SIG-M5 (cell line): ENCODE data around the gene RELL2.
A peak's percentile ranks its signal among the peaks of the same experiment; 100 is the strongest.

Experiments used
- DNase-seq: peaks from one replicate; lab custom pipeline; 2025; lab: John Stamatoyannopoulos, UW

Gene RELL2

GRCh38 chr5:141618804-141619554 is 17.8 kb upstream of the RELL2 start, which contains the start of gene DIAPH1:
TSS of gene DIAPH1 (minus strand) at chr5:141619000. CDS start at chr5:141618914, 86 bp downstream.
- peak; percentile 55 for DNase-seq

DNA sequence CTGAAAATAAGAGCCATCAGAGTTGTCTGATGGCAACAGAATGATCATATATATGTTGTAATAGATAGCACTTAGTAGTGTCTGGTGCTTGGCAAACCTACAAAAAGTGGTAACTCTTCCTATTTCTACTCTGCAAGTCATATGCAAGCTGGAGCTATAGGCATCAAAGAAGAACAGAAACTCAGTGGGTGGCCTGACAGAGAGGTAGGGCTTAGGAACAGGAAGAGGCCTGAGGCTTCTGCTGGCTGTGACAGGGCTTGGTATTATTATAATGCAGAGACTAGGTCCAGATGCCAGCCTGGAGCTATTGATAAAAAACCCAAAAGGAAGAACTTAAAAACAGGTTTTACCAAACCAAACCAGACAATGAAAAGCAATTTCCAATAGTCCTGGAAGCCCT is 13.6 kb upstream of the RELL2 start:
- DNase-seq, result peak; percentile 94

DNA sequence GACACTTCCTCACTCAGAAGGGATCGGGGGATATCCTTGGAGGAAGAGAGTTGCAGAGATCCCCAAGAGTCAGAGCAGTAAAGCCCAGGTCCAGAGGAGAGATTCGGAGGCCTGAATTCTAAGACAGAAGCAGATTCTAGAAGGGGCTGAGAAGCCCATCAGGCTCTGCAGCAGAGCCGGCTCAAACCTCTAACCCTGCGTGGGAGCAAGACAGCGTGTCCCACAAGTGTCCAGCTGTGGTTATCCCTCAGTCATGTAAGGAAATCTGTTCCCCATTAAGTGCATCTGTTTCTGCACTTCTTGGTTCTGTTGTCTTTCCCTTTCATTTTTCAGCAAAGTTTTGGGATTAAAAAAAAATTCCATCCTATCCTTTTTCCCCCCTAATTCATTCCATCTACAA is 13.2 kb upstream of the RELL2 start:
- DNase-seq, result no peak

DNA sequence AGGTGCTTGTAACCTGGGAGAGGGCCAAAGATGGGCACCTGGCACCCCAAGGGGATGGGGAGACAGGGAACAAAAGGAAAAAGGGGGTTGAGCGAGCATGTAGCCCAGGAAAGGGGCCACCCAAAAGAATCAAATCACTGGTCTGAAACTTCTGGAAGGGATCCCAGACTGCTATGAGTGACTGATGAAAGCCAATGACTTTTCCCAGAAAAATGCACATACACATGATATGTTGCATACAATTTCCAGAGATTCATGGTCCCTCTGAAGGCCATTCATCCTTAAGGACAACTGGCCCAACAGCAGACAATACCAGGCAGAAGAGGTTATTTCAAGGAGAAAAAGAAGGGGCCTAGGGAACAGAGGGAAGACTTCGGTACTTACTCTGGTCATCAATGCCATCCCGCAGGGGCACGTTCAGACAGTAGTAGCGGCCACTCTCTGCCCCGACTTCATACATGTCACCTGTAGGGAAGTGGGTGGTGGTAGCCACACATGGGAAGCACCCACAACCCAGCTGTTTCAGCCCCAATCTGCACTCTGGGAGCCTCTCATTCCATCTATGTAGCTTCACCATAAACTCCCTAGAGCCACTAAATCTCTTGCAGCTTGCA is 8.5 kb upstream of the RELL2 start:
- DNase-seq, result no peak

DNA sequence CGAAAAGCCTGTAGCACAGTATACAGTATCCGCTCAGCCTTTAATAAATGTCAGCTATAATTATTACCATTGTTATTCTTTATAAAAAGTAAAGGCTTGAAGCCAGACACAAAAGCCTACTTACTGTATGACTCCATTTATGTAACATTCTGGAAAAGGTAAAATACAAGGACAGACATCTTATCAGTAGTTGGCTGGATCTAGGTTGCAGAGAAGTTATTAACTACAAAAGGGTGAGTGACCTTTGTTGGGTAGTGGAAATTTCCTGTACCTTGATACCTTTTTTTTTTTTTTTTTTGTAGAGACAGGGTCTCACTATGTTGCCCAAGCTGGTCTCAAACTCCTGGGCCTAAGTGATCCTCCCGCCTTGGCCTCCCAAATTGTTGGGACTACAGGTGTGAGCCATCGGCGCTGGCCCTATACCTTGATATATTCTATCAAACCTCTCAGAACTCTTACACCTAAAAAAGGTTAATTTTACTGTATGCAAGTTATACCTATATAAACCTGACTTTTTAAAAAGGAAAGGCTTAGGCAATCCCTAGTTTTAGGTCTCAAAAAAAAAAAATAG is 6.1 kb upstream of the RELL2 start:
- DNase-seq, result no peak

DNA sequence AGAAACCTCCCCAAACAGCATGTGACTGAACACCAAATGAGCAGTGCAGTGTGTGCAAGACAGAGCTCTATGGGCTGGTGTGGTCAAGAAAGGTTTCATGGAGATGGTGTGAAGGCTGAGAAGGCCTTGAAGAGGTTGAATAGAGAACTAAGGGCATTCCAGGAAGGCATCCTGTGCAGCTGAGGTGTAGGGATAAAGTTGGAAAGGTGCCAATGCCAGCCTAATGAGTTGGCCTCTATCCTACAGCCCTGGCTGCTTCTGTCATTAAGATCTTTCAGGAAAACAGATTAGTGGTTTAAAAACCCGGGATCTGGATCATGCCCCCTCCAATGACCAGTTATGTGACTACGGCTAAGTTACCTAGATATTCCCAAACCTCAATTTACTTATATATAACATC is 4.1 kb upstream of the RELL2 start:
- DNase-seq, result no peak

DNA sequence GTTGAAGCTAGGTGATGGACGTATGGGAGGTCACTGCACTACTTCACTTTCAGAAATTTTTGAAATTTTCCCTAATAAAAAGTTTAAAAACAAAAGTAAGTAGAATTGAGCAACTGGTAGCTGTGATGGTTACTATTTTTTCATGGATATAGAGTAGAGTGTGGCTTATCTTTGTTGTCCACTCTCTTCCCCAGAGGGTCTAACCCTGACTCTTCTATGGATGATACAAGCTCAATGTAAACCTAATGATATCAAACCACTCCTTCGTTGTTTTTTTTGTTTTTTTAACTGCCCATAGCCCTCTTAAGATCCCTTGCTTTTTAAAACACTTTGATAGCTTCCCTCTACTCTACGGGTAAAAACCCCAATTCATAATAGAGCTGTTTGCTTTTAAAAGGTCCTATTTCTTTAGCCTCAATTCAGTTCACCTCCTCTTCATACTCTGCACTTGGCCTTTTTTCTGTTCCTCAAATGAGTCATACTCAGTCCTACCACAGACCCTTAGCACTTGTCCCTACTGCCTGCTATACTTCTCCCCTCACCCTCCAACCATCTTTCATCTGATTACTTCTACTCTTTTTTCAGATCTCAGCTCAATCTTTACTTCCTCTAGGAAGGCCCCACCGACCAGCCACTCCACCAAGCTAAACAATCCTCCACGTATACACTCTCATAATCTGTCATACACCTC is 2.8 kb upstream of the RELL2 start:
- DNase-seq, result peak; percentile 66

GRCh38 chr5:141634720-141635119 is 2.1 kb upstream of the RELL2 start:
- no peak for DNase-seq

DNA sequence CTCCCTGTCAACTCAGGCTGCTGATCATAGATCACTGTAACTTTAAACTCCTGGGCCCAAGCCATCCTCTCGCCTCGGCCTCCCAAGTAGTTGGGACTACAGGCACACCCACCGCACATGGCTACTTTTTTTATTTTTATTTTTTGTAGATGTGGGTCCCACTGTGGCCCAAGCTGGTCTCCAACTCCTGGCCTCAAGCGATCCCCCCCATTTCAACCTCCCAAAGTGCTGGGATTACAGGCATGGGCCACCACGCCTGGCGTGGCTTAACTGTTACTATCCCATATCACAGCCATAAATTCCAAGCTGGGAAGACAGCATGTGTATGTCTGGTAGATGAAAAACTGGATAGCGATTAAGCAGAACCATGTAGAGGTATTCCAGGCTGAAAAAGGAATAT is 1.2 kb upstream of the RELL2 start:
- DNase-seq, result no peak

- DNase-seq, result no peak
Measured at GRCh38 chr5:141636106-141636412, 738 bp upstream of the RELL2 start.

GRCh38 chr5:141637123-141637766 is 448 bp downstream of the RELL2 start:
- DNase-seq, result no peak

- peak; percentile 49 for DNase-seq
Measured at GRCh38 chr5:141637767-141638419, 1.1 kb downstream of the RELL2 start.

DNA sequence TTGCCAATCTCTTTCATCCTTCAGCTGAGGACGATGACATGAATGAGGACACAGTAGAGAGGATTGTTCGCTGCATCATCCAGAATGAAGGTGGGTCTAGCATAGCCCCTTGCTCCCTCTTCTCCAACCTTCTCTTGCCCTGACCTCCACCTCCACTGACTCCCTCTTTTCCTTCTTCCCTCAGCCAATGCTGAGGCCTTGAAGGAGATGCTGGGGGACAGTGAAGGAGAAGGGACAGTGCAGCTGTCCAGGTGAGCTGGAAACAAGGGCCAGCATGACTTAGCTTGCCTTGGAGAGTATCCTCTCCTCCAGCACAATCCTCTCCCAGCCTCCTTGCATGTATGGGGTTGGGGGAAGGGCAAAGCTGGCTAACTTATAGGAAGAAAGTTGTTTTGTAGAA is 2.0 kb downstream of the RELL2 start:
- DNase-seq, result no peak

DNA sequence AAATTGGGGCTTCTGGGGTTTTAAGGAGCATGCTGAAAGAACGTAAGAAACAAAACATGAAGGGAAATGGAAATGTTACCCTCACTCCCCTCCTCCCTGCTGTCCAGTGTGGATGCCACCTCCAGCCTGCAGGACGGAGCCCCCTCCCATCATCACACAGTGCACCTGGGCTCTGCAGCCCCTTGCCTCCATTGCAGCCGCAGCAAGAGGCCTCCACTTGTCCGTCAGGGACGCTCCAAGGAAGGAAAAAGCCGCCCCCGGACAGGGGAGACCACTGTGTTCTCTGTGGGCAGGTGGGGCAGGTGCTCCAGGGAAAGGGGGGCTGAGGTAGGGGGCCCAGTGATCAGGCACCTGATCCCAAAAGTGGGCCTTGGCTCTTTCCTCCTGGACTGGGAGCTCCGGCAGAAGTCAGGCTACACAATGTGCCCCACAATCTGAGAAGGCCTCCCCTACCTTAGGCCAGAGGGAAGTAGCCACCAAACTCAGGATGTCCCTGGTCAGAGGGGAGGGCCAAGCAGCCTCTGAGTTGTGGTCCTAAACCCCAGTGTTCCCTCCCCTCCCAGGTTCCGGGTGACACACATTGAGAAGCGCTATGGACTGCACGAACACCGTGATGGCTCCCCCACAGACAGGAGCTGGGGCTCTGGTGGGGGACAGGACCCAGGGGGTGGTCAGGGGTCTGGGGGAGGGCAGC is 2.7 kb downstream of the RELL2 start:
- DNase-seq, result no peak

- no peak for DNase-seq
Measured at GRCh38 chr5:141640051-141640415, 3.2 kb downstream of the RELL2 start.

GRCh38 chr5:141640698-141641097 is 3.9 kb downstream of the RELL2 start:
- no peak for DNase-seq

DNA sequence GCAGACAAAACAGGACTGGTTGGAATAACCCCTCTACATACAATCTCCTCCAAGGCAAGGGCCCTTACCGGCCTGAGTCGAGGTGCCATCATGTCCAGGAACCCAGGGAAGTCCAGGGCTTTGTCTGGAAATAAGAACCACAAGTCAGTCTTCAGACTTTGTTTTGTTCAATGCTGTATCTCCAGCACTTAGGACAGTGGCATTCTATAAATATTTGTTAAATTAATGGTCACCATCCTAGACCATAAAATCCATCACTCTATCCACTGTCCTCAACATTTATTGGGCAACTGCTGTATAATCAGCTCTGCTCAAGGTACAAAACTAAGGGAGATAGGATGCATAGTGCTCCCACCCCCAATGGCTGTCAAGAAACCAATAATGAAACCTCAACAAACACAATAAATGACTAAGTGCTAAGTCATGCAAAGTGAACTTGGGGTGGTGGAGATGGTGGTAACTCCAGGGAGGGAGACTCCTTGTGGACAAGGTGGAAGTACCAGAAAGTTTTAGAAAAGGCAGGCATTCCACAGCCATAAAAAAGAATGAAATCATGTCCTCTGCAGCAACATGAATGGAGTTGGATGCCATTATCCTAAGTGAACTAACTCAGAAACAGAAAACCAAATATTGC is 5.0 kb downstream of the RELL2 start:
- DNase-seq, result no peak

- no peak for DNase-seq
Measured at GRCh38 chr5:141646026-141646425, 9.2 kb downstream of the RELL2 start.

- no peak for DNase-seq
Measured at GRCh38 chr5:141647242-141647641, 10.4 kb downstream of the RELL2 start.

DNA sequence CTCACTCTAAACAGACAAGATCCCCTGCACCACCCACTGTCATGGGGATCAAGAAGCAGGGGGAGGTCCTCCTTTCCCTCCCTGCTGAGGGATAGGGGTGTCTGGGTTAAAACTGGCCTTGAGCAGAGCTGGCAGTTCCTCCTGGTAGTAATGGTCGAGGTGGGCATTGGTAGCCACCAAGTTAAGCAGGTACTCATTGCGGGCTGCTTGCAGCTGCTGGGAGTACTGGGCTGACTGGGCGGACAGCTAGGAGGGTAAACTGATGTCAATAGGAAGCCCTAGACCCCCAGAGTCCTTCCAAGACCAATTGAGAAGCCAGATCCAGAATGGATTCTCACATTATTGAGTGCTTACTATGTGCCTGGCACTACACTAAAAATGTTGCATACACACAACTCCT is 11.1 kb downstream of the RELL2 start:
- DNase-seq, result no peak
